Stimulated activated naive CD8-positive, alpha-beta T cell treated with anti-CD3 and anti-CD28 coated beads, Interleukin-15, amount 100 ng/mL, for 72 hours (primary cell): ENCODE results near the gene XXYLT1.

Source experiments
- ATAC-seq: fragments of 150-1000 bp; cut with Tn5 transposase; 2 replicates; pipeline ENCODE4 v1.10.0; 2021; ENCODE audit warnings: mild to moderate bottlenecking, moderate library complexity
- DNase-seq, 2 donors: peaks; one replicate each; pipeline ENCODE4 v3.0.0; 2021 to 2022
- H3K27ac Mint-ChIP-seq, 2 donors: one replicate each; pipeline ENCODE4 v1.8.0; 2022; ENCODE audit warnings: mild to moderate bottlenecking in 2 of 2, mixed read lengths in 2 of 2, moderate library complexity in 2 of 2
- H3K27me3 Mint-ChIP-seq: one replicate; pipeline ENCODE4 v1.8.0; 2022; ENCODE audit warnings: mixed read lengths
- H3K4me1 Mint-ChIP-seq: one replicate; pipeline ENCODE4 v1.8.0; 2022; ENCODE audit warnings: mild to moderate bottlenecking, mixed read lengths
- H3K4me3 Mint-ChIP-seq, 2 donors: one replicate each; pipeline ENCODE4 v1.8.0; 2022; ENCODE audit warnings: mild to moderate bottlenecking in 2 of 2, mixed read lengths in 2 of 2, moderate library complexity in 1 of 2
- H3K9me3 Mint-ChIP-seq, 2 donors: one replicate each; pipeline ENCODE4 v1.8.0; 2022; ENCODE audit warnings: mixed read lengths in 2 of 2

Gene XXYLT1

DNA sequence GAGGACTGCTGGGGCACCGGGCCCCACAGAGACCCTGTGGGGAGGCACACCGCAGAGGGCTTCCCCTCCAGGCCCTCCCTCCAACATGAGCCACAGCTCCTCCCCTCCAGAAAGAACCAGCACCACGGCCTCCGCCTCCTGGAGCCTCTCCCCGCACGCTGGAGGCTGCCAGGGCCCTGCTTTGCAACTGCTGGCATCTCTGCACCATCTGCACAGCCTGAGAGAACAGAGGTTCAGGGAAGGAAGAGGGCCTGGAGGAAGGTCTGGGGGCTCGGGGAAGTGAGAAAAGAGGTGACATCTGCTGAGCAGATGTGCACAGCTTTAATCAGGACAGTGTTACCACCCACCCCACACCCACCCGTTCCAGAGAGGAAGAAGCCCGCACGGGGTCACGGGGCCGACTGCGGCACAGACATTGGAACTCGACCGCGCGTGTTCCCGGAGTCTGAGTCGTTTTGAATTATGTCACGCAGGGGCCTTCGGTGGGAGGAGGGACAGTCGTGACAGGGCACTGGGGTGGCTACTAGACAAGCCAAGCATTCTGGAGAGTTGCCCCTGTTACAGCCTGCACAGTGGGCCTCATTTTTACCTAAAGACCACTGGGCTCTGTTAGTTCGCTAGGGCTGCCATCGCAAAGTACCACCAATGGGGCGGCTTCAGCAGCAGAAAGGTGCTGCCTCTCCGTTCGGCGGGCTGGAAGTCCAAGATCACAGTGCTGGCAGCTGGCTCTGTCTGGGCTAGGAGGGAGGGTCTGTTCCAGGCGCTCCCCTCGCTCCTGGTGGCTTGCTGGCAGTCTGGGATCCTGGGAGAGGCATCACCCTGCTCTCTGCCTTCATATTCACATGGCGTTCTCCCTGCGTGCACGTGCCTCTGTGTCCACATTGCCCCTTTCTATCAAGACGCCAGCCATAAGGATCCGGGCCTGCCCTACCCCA lies 194.8 kb downstream of the XXYLT1 start:
- H3K4me1 Mint-ChIP-seq, result peaks cover 19% of the 10 kb centered on the region
- H3K27me3 Mint-ChIP-seq, result no peaks in the 10 kb centered on the region
- H3K9me3 Mint-ChIP-seq, result no peaks in the 10 kb centered on the region
- no peak for DNase-seq
- H3K4me3 Mint-ChIP-seq, result no peak overlapping the region
- no peak overlapping the region for H3K27ac Mint-ChIP-seq
- ATAC-seq, result peak; percentile 27

- H3K4me3 Mint-ChIP-seq, result no peak overlapping the region
- H3K27me3 Mint-ChIP-seq, result no peaks in the 10 kb centered on the region
- ATAC-seq, result no peak
- no peak for DNase-seq
- H3K27ac Mint-ChIP-seq, result no peak overlapping the region
- no peaks in the 10 kb centered on the region for H3K9me3 Mint-ChIP-seq
- H3K4me1 Mint-ChIP-seq, result peaks cover 19% of the 10 kb centered on the region
Observed at GRCh38 chr3:195075199-195075940, 195.6 kb downstream of the XXYLT1 start.

DNA sequence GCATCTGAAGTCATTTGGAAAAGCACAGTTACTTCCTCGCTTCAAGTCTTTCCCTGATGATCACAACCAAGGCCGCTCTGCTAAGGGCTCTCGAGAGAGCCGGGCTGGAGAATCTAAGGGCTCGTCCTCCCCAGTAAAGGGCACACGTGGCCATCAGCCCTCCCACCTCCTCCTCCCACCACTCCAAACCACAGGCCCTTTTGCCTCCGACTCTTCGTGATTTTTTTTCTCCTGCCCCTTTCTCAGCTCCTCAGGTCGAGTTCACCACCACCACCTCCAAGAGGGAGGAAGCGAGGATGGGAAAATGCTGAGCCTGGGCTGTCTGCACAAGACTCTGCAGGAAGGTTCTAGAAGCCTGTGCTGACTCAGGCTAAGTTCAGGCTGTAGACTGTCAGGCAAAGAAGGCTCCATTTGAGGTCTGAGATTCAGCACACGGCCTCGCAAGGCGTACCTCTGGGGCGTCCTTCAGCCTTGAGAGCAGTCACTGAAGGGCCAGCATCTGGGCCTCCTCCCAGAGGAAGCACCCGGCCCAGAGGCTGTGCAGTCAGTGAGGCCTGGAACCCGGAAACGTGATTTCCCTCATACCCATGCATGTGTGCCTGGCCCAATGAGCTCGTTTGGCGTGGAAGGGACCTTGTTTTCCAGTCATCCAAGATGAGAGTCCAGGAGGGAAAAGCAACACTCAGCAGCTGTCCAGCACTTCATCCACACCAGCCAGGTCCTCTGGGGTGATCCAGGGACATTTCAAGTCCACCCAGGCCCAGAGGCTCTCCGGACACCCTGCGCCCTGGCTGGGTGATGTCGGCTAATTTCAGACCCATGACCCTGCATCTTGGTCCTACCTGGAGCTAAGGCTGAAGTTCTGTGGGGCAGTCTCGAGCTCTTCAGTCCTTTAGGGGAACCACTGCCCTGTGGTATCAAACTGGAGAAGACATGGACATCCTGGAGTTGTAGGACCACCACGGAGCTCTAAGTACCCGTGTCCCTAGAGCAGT lies 196.8 kb downstream of the XXYLT1 start:
- Mint-ChIP-seq H3K27me3 (no peaks in the 10 kb centered on the region), H3K9me3 (no peaks in the 10 kb centered on the region), H3K27ac (no peak overlapping the region), H3K4me1 (peaks cover 12% of the 10 kb centered on the region), H3K4me3 (no peak overlapping the region)
- DNase-seq, result no peak
- ATAC-seq, result no peak

DNA sequence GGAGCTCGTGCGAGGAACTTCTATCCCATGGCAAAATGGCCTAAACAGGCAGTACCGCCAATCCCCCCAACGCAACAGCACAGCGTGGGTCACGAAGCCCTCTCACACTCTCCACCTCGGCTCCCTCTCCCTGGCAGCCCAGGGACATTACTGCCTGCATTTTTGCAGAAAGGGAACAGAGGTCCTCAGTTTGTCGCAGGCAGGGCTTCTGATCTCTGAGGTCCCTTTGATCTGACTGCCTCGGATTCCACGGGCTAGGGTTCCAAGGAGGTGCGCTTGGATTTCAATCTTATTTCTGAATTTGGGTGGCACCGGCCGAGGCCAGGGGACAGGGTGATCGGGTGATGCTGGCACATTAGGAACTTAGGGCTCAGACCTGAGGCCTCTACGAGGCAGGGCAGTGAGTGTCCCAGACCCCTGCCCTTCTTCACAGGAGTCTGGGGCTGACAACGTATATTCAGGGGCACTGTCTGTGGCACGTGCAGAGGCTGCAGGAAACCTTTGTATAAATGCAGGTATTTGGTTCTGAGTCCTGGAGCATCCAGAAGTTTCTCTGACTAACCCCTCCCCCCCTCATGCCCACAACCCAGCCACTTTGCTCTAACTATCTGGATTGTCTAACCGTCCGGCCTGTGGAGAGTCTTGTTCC lies 197.9 kb downstream of the XXYLT1 start:
- Mint-ChIP-seq H3K4me3 (no peak overlapping the region), H3K27ac (no peak overlapping the region), H3K9me3 (no peaks in the 10 kb centered on the region), H3K4me1 (peaks cover 12% of the 10 kb centered on the region), H3K27me3 (no peaks in the 10 kb centered on the region)
- no peak for ATAC-seq
- no peak for DNase-seq

GRCh38 chr3:195071916-195072820 lies 198.8 kb downstream of the XXYLT1 start:
- Mint-ChIP-seq H3K4me3 (no peak overlapping the region), H3K4me1 (peaks cover 12% of the 10 kb centered on the region), H3K27me3 (no peaks in the 10 kb centered on the region), H3K27ac (peak overlapping the region; percentile 9 to 17), H3K9me3 (no peaks in the 10 kb centered on the region)
- ATAC-seq, result no peak
- peak in 1 of 2 donors; percentile 5 for DNase-seq

- H3K27me3 Mint-ChIP-seq, result no peaks in the 10 kb centered on the region
- peaks cover 5% of the 10 kb centered on the region for H3K4me1 Mint-ChIP-seq
- H3K4me3 Mint-ChIP-seq, result no peak overlapping the region
- peak overlapping the region; percentile 3 to 40 for H3K27ac Mint-ChIP-seq
- peaks cover 0 to 4% of the 10 kb centered on the region in 2 donors for H3K9me3 Mint-ChIP-seq
- no peak for DNase-seq
- ATAC-seq, result peak; percentile 22
Observed at GRCh38 chr3:195071011-195071728, 199.8 kb downstream of the XXYLT1 start.

GRCh38 chr3:195070336-195070735 lies 200.6 kb downstream of the XXYLT1 start:
- Mint-ChIP-seq H3K4me3 (no peak overlapping the region), H3K27me3 (no peaks in the 10 kb centered on the region), H3K4me1 (no peaks in the 10 kb centered on the region), H3K27ac (no peak overlapping the region), H3K9me3 (peaks cover 0 to 12% of the 10 kb centered on the region in 2 donors)
- DNase-seq (no peak), ATAC-seq (no peak)

GRCh38 chr3:195069501-195070251 lies 201.3 kb downstream of the XXYLT1 start:
- Mint-ChIP-seq H3K9me3 (peaks cover 0 to 12% of the 10 kb centered on the region in 2 donors), H3K4me1 (no peaks in the 10 kb centered on the region), H3K27me3 (no peaks in the 10 kb centered on the region), H3K27ac (peak overlapping the region in 1 of 2 donors; percentile 30), H3K4me3 (no peak overlapping the region)
- no peak for ATAC-seq
- no peak for DNase-seq

GRCh38 chr3:195068084-195069080 lies 202.6 kb downstream of the XXYLT1 start:
- DNase-seq, result no peak
- no peak for ATAC-seq
- Mint-ChIP-seq H3K27me3 (no peaks in the 10 kb centered on the region), H3K4me1 (no peaks in the 10 kb centered on the region), H3K9me3 (peaks cover 0 to 12% of the 10 kb centered on the region in 2 donors), H3K4me3 (no peak overlapping the region), H3K27ac (peak overlapping the region in 1 of 2 donors; percentile 53)

GRCh38 chr3:195066441-195066841 lies 204.5 kb downstream of the XXYLT1 start:
- H3K27ac Mint-ChIP-seq, result no peak overlapping the region
- DNase-seq, result no peak
- no peaks in the 10 kb centered on the region for H3K27me3 Mint-ChIP-seq
- no peaks in the 10 kb centered on the region for H3K4me1 Mint-ChIP-seq
- H3K9me3 Mint-ChIP-seq, result peaks cover 0 to 12% of the 10 kb centered on the region in 2 donors
- no peak for ATAC-seq
- H3K4me3 Mint-ChIP-seq, result no peak overlapping the region

DNA sequence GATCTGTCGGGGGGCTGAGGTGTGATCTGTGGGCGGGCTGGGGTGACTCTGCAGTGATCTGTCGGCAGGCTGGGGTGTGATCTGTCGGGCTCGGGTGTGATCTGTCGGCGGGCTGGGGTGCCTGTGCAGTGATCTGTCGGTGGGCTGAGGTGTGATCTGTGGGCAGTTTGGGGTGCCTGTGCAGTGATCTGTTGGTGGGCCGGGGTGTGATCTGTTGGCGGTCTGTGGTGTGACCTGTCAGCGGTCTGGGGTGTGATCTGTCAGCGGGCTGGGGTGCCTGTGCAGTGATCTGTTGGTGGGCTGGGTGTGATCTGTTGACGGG lies 205.1 kb downstream of the XXYLT1 start:
- Mint-ChIP-seq H3K9me3 (peaks cover 0 to 12% of the 10 kb centered on the region in 2 donors), H3K4me1 (no peaks in the 10 kb centered on the region), H3K27ac (peak overlapping the region in 1 of 2 donors; percentile 71), H3K27me3 (no peaks in the 10 kb centered on the region), H3K4me3 (no peak overlapping the region)
- ATAC-seq (no peak), DNase-seq (no peak)
